Activated naive CD4-positive, alpha-beta T cell treated with anti-CD3 and anti-CD28 coated beads, Interleukin-2, amount 50 U/mL, for 72 hours (primary cell): ENCODE results near the gene PTTG1IP2. TPM values are rescaled to one million over a fixed set of nuclear protein-coding genes. Genes with fewer than 3 reads are reported as not detected.

Source experiments
- ATAC-seq, 2 donors: fragments of 150-1000 bp; cut with Tn5 transposase; 2 replicates each; pipeline ENCODE4 v1.10.0; 2021; ENCODE audit warnings: mild to moderate bottlenecking in 2 of 2, moderate library complexity in 2 of 2
- DNase-seq, 2 donors: peaks; one replicate each; pipeline ENCODE4 v3.0.0; 2021 to 2022; ENCODE audit warnings: low spot score in 2 of 2
- H3K27ac Mint-ChIP-seq, 2 donors: one replicate each; pipeline ENCODE4 v1.8.0; 2022; ENCODE audit warnings: mild to moderate bottlenecking in 2 of 2, mixed read lengths in 2 of 2
- H3K36me3 Mint-ChIP-seq, 2 donors: one replicate each; pipeline ENCODE4 v1.8.0; 2022; ENCODE audit warnings: mixed read lengths in 2 of 2
- H3K9me3 Mint-ChIP-seq, 2 donors: one replicate each; pipeline ENCODE4 v1.8.0; 2022; ENCODE audit warnings: mixed read lengths in 2 of 2
- total RNA-seq, 2 donors: library from RNA; stranded (reverse); gene quantifications; one replicate each; pipeline ENCODE4 v1.2.3, GENCODE V29; 2022

PTTG1IP2 gene
- total RNA-seq, 2 donors from 2014 or later: not detected

DNA sequence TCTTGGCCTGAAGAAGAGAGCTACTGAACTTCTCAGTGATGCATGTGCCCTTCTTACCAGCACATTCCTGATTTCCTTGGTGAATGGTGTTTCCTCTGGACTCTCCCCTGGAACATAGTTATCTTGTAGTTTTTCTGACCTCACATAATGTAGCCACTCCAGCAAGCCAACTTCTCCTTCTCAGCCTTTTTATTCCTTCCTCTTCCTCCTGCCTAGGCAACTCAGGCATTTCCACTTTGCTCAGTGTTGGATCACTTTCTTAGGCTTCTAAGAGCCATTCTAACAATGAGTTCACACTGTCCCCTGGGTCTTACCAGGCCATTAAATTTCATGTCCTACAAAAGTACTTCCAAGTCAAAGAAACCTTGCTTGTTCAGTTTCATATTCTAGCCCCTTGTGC is 3.6 kb upstream of the PTTG1IP2 start:
- no peak for ATAC-seq
- H3K27ac Mint-ChIP-seq: no peak overlapping the region
- H3K36me3 Mint-ChIP-seq: peaks cover 23 to 31% of the 10 kb centered on the region in 2 donors
- H3K9me3 Mint-ChIP-seq: peaks cover 16 to 21% of the 10 kb centered on the region in 2 donors
- no peak for DNase-seq

DNA sequence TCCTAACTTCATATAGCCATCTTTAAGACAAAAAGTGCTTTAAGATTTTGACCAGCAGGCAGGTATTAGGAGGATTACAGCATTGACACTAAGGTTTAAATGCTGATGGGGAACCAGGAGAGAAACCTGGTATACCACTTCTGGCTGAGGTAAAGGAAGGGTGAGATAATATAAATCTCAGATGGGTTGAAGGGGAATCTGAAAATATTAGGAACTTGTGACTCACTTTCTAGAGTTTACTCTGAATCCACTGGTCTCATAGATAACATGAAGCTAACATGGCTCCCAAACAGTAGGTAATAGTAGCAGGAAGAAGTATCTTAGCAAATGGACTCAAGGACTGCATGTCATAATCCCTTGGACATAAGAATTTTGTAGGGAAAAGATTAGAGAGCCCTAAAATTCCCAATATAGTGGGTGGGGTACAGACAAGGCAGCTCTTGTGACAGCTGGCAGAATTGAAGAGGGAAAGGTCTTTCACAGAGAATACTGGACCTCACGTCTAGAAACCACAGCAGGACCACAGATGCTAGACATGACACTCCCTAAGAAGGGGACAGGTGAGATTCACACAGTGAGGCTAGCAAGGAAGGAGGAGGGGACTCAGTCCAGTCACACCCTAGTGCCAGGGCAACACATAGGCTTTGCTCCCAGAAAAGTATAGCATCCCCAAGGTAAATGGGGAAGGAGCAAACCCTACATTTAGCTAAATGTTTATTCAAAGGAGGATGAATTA is 3.5 kb downstream of the PTTG1IP2 start:
- Mint-ChIP-seq H3K36me3 (no peaks in the 10 kb centered on the region), H3K27ac (no peak overlapping the region)

DNA sequence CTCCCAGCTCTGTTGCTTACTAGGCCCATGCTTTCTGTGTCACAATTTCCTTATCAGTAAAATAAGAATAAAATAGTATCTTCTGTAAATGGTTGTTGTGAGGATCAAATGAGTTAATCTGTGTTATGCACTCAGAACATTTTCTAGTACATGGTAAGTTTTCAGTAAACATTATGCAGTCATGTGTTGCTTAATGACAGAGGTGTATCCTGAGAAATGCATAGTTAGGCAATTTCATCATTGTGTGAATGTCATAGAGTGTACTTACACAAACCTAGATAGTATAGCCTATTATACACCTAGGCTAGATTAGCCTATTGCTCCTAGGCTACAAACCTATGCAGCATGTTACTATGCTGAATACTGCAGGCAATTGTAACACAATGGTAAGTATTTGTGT is 4.4 kb downstream of the PTTG1IP2 start:
- no peak for DNase-seq
- Mint-ChIP-seq H3K9me3 (peaks cover 0 to 3% of the 10 kb centered on the region in 2 donors), H3K36me3 (no peaks in the 10 kb centered on the region), H3K27ac (no peak overlapping the region)
- ATAC-seq: no peak

More for the DNA sequence above, 3.5 kb downstream of the PTTG1IP2 start:
- ATAC-seq: peak in 1 of 2 donors; percentile 61
- no peak for DNase-seq
- peaks cover 0 to 3% of the 10 kb centered on the region in 2 donors for H3K9me3 Mint-ChIP-seq

DNA sequence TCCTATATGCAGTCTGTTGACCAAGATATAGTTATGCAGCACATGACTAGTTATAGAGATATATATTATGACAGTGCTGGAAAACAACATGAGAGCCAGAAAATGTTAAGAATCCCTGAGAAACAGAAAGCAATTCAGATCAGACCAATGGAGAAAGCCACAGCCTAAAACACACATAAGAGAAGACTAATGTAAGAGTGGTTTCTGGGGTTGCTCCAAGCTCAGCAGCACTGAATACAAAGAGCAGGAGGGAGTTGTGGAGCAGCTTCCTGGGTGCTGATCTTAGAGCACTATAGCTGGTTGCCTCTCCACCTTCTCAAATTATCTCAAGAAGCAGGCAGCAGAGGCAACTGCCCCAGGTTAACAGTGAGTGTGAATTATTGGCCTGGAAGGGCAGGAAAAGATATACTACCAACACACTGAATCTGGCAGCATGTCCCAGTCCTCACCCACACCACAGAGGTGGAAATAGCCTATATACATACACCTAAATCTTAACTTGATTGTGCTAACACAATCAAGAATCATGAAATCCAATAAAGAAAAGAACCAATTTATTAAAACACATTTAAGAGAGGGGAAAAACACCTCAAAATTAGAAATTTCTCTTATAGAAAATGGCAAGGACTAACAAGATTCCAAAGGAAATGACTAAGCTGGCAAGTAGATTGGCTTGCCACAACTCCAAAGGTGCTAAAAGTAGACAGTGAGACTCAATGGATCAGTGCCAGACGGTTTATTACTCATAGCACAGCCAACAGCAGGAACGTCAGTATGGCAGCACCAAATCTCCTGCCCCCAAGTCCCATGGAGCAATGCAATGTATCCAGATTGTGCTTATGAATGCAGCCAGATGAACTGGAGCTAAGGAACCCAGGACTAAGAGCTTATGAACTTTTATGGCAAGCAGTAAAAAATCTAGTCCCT is 5.1 kb downstream of the PTTG1IP2 start:
- H3K36me3 Mint-ChIP-seq: no peaks in the 10 kb centered on the region
- no peak for DNase-seq
- no peak for ATAC-seq
- H3K9me3 Mint-ChIP-seq: peaks cover 0 to 3% of the 10 kb centered on the region in 2 donors
- no peak overlapping the region for H3K27ac Mint-ChIP-seq

DNA sequence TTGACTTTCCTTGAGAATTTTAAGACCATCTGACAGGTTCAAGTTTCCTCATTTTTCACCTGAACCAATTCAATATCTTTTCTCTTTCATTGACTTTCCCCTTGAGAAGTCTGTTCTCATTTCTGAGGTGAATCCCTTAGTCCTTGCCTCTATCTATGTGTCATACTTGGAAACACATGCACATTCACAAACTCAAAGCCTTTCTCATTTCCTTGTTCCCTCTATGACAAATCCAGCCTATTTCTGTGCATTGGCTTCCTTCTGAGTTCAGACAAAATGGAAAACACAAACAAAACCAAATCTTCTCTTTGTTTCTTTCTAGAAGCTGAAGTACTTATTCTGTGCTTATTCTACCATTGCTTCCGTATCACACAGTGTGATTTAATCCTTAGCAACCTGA is 13.8 kb downstream of the PTTG1IP2 start:
- DNase-seq: no peak
- H3K36me3 Mint-ChIP-seq: no peaks in the 10 kb centered on the region

DNA sequence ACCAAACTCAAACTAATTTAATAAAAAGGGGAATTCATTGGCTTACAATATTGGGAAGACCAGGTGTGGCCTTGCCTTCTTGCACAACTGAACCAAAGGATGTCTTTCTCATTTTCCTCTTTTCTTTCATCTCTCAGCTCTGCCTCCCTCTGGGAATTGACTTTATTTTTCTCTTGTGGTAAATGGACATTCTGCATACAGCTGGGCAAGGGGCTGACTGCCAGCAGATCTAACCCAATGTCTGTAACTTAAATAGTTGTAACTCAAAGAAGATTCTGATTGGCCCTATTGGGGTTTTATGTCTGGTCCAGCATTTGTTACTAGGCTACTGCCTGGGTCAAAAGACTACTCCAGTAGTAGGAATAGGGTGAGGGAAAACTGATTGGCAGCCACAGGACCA is 15.3 kb downstream of the PTTG1IP2 start:
- DNase-seq (no peak), ATAC-seq (no peak)
- no peak overlapping the region for H3K27ac Mint-ChIP-seq
- no peaks in the 10 kb centered on the region for H3K36me3 Mint-ChIP-seq
- H3K9me3 Mint-ChIP-seq: no peaks in the 10 kb centered on the region

More for the DNA sequence above, 13.8 kb downstream of the PTTG1IP2 start:
- ATAC-seq: no peak
- Mint-ChIP-seq H3K27ac (no peak overlapping the region), H3K9me3 (no peaks in the 10 kb centered on the region)

DNA sequence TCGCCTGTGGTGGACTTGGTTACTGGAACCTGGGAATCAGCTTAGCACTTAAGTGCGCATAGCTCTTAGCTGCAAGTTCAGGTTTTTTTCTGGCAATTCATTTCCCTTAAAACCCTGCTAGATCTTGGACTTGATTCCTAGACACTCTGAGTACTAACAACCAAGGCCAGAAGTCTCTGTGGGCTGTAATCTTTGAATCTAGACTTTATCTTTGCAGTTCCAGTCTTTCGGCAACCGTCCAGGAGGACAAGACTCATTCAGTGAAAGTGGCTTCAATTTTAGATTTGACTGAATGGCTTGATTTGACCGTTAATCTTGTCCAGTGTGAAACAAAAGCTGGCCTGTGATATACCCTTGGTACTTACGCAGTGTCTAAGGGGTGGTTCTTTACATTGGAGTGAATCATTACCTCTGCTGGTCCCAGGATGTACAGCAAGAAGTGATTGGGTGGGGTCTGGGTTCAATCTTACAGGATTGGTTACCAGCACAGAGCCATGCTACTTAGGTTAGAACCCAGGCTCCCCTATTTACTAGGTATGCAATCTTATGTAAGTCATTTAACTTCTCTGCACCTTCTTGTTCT is 16.4 kb downstream of the PTTG1IP2 start:
- H3K36me3 Mint-ChIP-seq: no peaks in the 10 kb centered on the region
- DNase-seq (no peak), ATAC-seq (no peak)
- no peaks in the 10 kb centered on the region for H3K9me3 Mint-ChIP-seq
- H3K27ac Mint-ChIP-seq: no peak overlapping the region

DNA sequence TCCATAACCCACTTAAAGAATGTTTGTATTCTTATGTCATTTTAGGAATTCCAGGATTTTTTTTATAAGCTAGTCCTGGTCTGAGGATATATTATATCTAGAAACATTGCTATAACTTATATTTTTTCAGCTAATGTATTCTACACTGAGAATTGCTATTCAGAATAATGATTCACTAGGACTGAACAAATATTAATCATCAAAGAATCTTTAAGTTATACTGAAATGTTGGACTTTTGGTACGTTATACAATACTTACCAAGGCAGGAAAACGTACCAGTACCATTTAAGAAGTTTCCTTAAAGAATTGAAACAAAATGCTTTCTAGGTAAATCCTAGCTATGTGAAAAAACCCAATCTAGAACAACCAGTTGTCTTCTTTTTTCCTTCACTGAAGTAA is 18.4 kb downstream of the PTTG1IP2 start:
- DNase-seq (no peak), ATAC-seq (no peak)
- H3K36me3 Mint-ChIP-seq: no peaks in the 10 kb centered on the region
- H3K27ac Mint-ChIP-seq: no peak overlapping the region
- H3K9me3 Mint-ChIP-seq: no peaks in the 10 kb centered on the region

DNA sequence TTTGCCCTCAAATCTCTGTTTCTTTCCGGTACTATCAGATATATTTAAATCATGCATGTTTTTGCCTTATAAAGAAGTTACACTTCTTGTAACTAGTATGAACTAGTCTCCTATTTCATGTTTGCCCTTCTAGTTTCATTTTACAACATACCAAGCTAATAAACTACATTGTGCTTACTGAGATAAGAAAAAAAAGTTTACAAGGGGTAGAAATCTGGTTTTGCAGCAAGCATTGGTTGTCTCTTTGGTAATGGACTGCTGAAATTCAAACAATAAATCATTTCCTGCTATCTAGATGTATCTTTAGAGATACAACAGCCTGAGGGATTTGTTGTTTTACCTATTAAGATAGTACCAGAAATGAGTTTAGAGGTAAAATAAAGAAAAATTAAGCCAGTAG is 18.8 kb downstream of the PTTG1IP2 start:
- Mint-ChIP-seq H3K36me3 (no peaks in the 10 kb centered on the region), H3K27ac (no peak overlapping the region), H3K9me3 (no peaks in the 10 kb centered on the region)
- ATAC-seq (no peak), DNase-seq (no peak)

DNA sequence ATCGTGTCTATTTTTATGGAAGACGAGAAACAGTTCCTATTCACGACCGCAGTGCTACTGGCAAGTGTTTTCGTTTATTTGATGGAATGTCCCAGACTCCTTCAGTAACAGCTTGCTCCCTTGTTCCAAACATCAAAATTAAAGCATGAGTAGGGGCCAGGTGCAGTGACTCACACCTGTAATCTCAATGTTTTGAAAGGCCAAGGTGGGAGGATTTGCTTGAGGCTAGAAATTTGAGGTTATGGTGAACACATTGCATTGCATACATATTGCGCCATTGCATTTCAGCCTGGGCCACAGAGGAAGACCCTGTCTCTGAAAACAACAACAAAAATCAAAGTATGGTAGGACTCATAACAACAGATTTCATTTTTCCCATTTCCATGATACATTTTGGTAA is 22.8 kb downstream of the PTTG1IP2 start:
- H3K36me3 Mint-ChIP-seq: no peaks in the 10 kb centered on the region
- no peaks in the 10 kb centered on the region for H3K9me3 Mint-ChIP-seq
- H3K27ac Mint-ChIP-seq: no peak overlapping the region
- ATAC-seq (no peak), DNase-seq (no peak)

DNA sequence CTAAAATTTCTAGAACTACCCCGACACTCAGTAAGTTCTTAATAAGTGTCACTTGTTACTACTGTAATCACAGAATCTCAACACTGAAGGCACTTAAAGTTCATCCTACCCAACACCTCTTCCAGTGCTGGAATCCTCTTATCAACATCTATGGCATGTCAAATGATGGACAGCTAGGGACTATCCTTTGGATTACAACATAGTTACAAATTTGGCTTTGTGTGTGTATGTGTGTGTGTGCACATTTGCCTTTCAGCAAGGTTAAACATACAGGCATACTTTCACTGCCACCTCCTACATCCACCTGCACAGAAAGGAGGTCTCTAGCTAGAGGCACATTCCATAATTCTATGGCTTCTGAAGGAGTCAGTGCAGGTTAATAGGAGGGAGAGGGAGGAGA is 25.8 kb downstream of the PTTG1IP2 start:
- Mint-ChIP-seq H3K27ac (no peak overlapping the region), H3K36me3 (no peaks in the 10 kb centered on the region), H3K9me3 (no peaks in the 10 kb centered on the region)
- ATAC-seq: no peak
- no peak for DNase-seq

DNA sequence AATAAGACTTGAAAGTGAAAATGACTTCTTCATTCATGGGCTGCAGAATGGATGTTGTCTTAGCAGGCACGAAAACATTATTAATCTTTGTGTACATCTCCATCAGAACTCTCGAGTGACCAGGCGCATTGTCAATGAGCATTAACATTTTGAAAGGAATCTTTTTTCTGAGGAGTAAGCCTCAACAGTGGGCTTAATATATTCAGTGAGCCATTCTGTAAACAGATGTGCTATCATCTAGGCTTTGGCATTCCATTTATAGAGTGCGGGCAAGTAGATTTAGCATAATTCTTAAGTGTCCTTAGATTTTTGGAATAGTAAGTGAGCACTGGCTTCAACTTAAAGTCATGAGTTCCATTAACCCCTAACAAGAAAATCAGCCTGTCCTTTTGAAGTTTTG is 33.1 kb downstream of the PTTG1IP2 start:
- no peak for DNase-seq
- Mint-ChIP-seq H3K36me3 (no peaks in the 10 kb centered on the region), H3K27ac (no peak overlapping the region), H3K9me3 (no peaks in the 10 kb centered on the region)
- no peak for ATAC-seq

DNA sequence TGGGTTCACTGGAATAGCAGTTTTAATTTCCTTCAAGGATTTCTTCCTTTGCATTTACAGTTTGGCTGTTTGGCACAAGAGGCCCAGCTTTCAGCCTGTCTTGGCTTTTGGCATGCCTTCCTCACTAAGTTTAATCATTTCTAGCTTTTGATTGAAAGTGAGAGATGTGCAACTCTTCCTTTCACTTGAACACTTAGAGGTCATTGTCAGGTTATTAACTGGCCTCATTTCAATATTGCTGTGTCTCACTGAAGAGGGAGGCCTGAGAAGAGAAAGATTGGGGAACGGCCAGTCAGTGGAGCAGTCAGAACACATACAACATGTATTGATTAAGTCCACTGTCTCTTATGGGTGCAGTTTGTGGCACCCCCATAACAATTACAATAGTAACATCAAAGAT is 33.9 kb downstream of the PTTG1IP2 start:
- Mint-ChIP-seq H3K9me3 (no peaks in the 10 kb centered on the region), H3K27ac (no peak overlapping the region), H3K36me3 (no peaks in the 10 kb centered on the region)
- ATAC-seq (no peak), DNase-seq (no peak)

DNA sequence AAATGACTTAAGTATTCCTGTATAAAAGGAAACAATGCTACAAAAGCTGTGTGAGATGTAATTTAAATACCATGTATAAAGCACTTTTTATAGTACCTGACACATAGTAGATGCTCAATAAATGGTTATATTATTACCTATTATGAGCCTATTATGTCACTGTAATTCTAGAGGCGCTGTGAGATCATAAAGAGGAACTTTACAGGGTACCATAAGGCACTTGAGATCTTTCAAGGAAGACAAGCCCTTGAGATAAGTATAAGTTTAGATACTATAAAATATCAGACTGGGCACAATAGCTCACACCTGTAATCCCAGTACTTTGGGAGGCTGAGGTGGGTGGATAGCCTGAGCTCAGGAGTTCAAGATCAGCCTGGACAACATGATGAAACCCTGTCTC is 38.3 kb downstream of the PTTG1IP2 start:
- H3K36me3 Mint-ChIP-seq: no peaks in the 10 kb centered on the region
- DNase-seq (no peak), ATAC-seq (no peak)
- no peak overlapping the region for H3K27ac Mint-ChIP-seq
- no peaks in the 10 kb centered on the region for H3K9me3 Mint-ChIP-seq

DNA sequence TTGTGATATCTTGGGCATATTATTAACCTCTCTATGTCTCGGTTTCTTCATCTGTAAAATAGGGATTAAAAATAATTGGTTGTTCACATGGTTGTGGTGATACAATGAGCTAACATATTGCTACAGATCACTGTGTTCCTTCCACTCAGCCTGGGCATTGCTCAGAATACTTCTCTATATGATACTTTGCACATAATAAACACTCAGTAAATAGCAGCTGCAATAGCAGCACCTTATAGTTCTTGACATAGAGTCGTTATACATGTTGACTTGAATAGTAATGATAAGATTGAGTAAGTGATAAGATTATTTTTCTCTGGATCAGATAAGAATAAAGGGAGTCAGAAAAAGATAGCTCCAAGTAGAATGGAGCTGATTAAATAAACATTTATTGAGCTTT is 42.3 kb downstream of the PTTG1IP2 start:
- Mint-ChIP-seq H3K36me3 (no peaks in the 10 kb centered on the region), H3K27ac (no peak overlapping the region), H3K9me3 (no peaks in the 10 kb centered on the region)
- ATAC-seq (no peak), DNase-seq (no peak)

DNA sequence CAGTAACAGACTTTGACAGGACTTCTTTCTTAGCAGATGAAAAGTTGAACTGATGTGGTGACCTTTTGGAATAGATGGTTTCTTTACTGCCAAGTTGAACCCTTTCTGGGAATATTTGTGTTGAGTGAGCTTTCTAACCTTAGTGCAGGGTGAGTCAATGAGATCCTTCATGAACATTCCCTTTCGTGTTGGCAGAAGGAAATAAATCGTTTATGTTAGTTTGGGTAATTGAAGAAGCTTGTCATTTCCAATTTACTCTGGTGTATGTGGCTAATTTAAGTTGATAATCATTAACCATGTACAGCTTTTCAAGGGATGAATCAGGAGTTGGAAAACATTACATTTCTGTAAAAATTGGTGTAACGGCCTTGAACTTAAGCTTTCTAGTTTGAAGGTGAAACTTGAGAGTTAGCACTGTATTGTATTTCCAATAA is 43.4 kb downstream of the PTTG1IP2 start:
- no peaks in the 10 kb centered on the region for H3K36me3 Mint-ChIP-seq
- no peak for DNase-seq
- H3K9me3 Mint-ChIP-seq: no peaks in the 10 kb centered on the region
- ATAC-seq: no peak
- H3K27ac Mint-ChIP-seq: no peak overlapping the region

DNA sequence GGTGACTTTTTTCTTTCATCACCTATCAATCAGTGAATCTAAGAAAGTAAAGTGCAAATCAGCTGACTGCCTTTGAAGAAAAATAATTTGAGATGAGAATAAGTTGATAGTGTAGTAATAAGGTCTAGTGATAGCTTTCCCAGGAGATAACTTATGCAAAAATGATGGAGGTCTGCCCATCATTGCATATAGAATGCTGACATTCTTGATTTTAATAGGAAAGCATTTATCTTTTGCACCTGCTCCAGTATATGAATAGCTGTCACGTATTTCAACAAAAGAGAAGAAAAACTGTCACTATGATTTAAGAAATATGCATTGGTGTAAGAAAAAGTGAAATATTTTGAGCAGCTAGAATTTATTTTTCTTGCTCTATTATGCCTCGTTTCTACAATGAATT is 46.8 kb downstream of the PTTG1IP2 start:
- no peak for ATAC-seq

More for the DNA sequence above, 46.8 kb downstream of the PTTG1IP2 start:
- Mint-ChIP-seq H3K36me3 (no peaks in the 10 kb centered on the region), H3K9me3 (no peaks in the 10 kb centered on the region), H3K27ac (no peak overlapping the region)
- no peak for DNase-seq
